SK-N-SH treated with all-trans-retinoic acid at 6 μM for 48 hours (cell line): ENCODE results near the gene SMOC2.

Experiments used
- ARNTL ChIP-seq: fragments of 450-650 bp; formaldehyde crosslinking; IDR thresholded peaks from 2 replicates; pipeline ENCODE4 v1.5.0; 2020; ENCODE audit warnings: low read depth, mild to moderate bottlenecking, moderate library complexity, borderline replicate concordance
- BACH2 ChIP-seq: fragments of 250-450 bp; sonication (Bioruptor Pico); IDR thresholded peaks from 2 replicates; pipeline ENCODE4 v1.9.0; 2021; ENCODE audit warnings: mild to moderate bottlenecking, borderline replicate concordance
- CSDC2 ChIP-seq: fragments of 250-450 bp; sonication (Bioruptor Pico); IDR thresholded peaks from 2 replicates; pipeline ENCODE4 v1.5.0; 2020; ENCODE audit warnings: mild to moderate bottlenecking, moderate library complexity
- TOX ChIP-seq: fragments of 250-450 bp; sonication (Bioruptor Pico); IDR thresholded peaks from 2 replicates; pipeline ENCODE4 v1.8.0; 2021; ENCODE audit warnings: mild to moderate bottlenecking, moderate library complexity, borderline replicate concordance
- ZFP3 ChIP-seq: fragments of 250-450 bp; sonication (Bioruptor Pico); IDR thresholded peaks from 2 replicates; pipeline ENCODE4 v1.5.0; 2020; ENCODE audit warnings: mild to moderate bottlenecking, moderate library complexity
- ZFP30 ChIP-seq: fragments of 450-650 bp; formaldehyde crosslinking; IDR thresholded peaks from 2 replicates; pipeline ENCODE4 v1.5.0; 2022; ENCODE audit warnings: mild to moderate bottlenecking, moderate library complexity
- ZNF8 ChIP-seq: fragments of 450-650 bp; formaldehyde crosslinking; IDR thresholded peaks from 2 replicates; pipeline ENCODE4 v1.5.0; 2020; ENCODE audit warnings: mild to moderate bottlenecking, moderate library complexity
- TF ChIP-seq, protein P1 (sequence below): fragments of 250-450 bp; sonication (Bioruptor Pico); IDR thresholded peaks from 2 replicates; pipeline ENCODE4 v1.8.0; 2020; ENCODE audit warnings: mild to moderate bottlenecking, moderate library complexity, borderline replicate concordance
- TF ChIP-seq, protein P2 (sequence below): fragments of 250-450 bp; sonication (Bioruptor Pico); IDR thresholded peaks from 2 replicates; pipeline ENCODE4 v1.8.0; 2021; ENCODE audit warnings: low read depth, mild to moderate bottlenecking, moderate library complexity, borderline replicate concordance
- TF ChIP-seq, protein P3 (sequence below): fragments of 250-450 bp; sonication (Bioruptor Pico); IDR thresholded peaks from 2 replicates; pipeline ENCODE4 v1.5.0; 2020; ENCODE audit warnings: mild to moderate bottlenecking, moderate library complexity

DNA sequence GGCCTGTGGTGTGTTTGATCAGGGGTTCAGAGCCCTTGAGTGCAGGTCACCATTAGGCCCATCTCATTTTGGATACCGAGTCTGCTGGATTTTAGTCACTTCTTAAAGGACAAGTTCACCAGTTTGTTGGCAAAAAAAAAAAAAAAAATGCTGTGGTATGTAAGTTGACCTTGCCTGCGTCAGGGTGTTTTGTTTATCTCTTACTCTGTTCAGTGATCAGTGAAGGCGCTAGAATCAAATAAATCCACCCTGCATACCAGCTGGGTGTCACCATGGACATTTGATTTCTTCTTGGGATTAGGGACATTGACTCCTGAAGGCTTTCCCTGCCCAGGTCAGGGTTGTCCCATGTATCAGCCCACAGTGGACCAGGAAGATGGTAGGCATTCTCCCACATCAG, 6.7 kb downstream of the SMOC2 start:
- TF ChIP-seq TOX (CRISPR knock-in tag), result no peak
- TF ChIP-seq, protein P1, sequence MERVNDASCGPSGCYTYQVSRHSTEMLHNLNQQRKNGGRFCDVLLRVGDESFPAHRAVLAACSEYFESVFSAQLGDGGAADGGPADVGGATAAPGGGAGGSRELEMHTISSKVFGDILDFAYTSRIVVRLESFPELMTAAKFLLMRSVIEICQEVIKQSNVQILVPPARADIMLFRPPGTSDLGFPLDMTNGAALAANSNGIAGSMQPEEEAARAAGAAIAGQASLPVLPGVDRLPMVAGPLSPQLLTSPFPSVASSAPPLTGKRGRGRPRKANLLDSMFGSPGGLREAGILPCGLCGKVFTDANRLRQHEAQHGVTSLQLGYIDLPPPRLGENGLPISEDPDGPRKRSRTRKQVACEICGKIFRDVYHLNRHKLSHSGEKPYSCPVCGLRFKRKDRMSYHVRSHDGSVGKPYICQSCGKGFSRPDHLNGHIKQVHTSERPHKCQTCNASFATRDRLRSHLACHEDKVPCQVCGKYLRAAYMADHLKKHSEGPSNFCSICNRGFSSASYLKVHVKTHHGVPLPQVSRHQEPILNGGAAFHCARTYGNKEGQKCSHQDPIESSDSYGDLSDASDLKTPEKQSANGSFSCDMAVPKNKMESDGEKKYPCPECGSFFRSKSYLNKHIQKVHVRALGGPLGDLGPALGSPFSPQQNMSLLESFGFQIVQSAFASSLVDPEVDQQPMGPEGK (CRISPR knock-in tag), result no peak
- TF ChIP-seq CSDC2 (CRISPR knock-in tag), result no peak
- TF ChIP-seq ARNTL (CRISPR knock-in tag), result no peak
- TF ChIP-seq, protein P2, sequence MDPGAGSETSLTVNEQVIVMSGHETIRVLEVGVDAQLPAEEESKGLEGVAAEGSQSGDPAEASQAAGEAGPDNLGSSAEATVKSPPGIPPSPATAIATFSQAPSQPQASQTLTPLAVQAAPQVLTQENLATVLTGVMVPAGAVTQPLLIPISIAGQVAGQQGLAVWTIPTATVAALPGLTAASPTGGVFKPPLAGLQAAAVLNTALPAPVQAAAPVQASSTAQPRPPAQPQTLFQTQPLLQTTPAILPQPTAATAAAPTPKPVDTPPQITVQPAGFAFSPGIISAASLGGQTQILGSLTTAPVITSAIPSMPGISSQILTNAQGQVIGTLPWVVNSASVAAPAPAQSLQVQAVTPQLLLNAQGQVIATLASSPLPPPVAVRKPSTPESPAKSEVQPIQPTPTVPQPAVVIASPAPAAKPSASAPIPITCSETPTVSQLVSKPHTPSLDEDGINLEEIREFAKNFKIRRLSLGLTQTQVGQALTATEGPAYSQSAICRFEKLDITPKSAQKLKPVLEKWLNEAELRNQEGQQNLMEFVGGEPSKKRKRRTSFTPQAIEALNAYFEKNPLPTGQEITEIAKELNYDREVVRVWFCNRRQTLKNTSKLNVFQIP, result no peak
- TF ChIP-seq ZFP30, result no peak
- TF ChIP-seq, protein P3, sequence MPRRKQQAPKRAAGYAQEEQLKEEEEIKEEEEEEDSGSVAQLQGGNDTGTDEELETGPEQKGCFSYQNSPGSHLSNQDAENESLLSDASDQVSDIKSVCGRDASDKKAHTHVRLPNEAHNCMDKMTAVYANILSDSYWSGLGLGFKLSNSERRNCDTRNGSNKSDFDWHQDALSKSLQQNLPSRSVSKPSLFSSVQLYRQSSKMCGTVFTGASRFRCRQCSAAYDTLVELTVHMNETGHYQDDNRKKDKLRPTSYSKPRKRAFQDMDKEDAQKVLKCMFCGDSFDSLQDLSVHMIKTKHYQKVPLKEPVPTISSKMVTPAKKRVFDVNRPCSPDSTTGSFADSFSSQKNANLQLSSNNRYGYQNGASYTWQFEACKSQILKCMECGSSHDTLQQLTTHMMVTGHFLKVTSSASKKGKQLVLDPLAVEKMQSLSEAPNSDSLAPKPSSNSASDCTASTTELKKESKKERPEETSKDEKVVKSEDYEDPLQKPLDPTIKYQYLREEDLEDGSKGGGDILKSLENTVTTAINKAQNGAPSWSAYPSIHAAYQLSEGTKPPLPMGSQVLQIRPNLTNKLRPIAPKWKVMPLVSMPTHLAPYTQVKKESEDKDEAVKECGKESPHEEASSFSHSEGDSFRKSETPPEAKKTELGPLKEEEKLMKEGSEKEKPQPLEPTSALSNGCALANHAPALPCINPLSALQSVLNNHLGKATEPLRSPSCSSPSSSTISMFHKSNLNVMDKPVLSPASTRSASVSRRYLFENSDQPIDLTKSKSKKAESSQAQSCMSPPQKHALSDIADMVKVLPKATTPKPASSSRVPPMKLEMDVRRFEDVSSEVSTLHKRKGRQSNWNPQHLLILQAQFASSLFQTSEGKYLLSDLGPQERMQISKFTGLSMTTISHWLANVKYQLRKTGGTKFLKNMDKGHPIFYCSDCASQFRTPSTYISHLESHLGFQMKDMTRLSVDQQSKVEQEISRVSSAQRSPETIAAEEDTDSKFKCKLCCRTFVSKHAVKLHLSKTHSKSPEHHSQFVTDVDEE (CRISPR knock-in tag), result no peak
- TF ChIP-seq BACH2 (CRISPR knock-in tag), result no peak
- TF ChIP-seq ZNF8 (CRISPR knock-in tag), result no peak
- TF ChIP-seq ZFP3, result no peak
